ENCODE measurements around the gene CDKL1.
"Not testable (repeated sequence)": the region's sequence is repeated elsewhere in the genome, so short reads cannot be mapped to it uniquely, and the experiment has no call there.

CDKL1 gene

GRCh38 chr14:50359631-50360030 lies 37.0 kb downstream of the CDKL1 start:
- no peak for TF ChIP-seq BACH2 (CRISPR knock-in tag; IDR thresholded peaks at IDR 0.05; ENCODE audit: borderline replicate concordance)
- TF ChIP-seq ZNF565 (CRISPR knock-in tag; conservative IDR thresholded peaks at IDR 0.05; ENCODE audit: low read depth) = no peak
- no peak for TF ChIP-seq ISL1 (CRISPR knock-in tag; IDR thresholded peaks at IDR 0.05)
- TF ChIP-seq ZFP3 (CRISPR knock-in tag; IDR thresholded peaks at IDR 0.05) = no peak
- TF ChIP-seq TOX (CRISPR knock-in tag; IDR thresholded peaks at IDR 0.05; ENCODE audit: borderline replicate concordance) = no peak
- TF ChIP-seq CREB5 (CRISPR knock-in tag; IDR thresholded peaks at IDR 0.05; ENCODE audit: low read depth) = no peak
- no peak for TF ChIP-seq ZNF70 (CRISPR knock-in tag; IDR thresholded peaks at IDR 0.05)
- no peak for TF ChIP-seq ZC3H10 (CRISPR knock-in tag; IDR thresholded peaks at IDR 0.05)
- TF ChIP-seq GLIS3 (CRISPR knock-in tag; IDR thresholded peaks at IDR 0.05) = no peak
- no peak for TF ChIP-seq ESRRG (CRISPR knock-in tag; IDR thresholded peaks at IDR 0.05)
- no peak for TF ChIP-seq ARNTL (CRISPR knock-in tag; IDR thresholded peaks at IDR 0.05; ENCODE audit: borderline replicate concordance, low read depth)
- TF ChIP-seq ZNF8 (CRISPR knock-in tag; IDR thresholded peaks at IDR 0.05) = no peak
- TF ChIP-seq SNAI2 (CRISPR knock-in tag; IDR thresholded peaks at IDR 0.05) = no peak
- no peak for TF ChIP-seq PPARA (CRISPR knock-in tag; IDR thresholded peaks at IDR 0.05; ENCODE audit: borderline replicate concordance)
- TF ChIP-seq ZFP30 (CRISPR knock-in tag; IDR thresholded peaks at IDR 0.05) = no peak
- TF ChIP-seq CSRNP3 (CRISPR knock-in tag; IDR thresholded peaks at IDR 0.05) = no peak
- no peak for ATAC-seq

- no peak for ATAC-seq
- no peak for TF ChIP-seq CSRNP3 (CRISPR knock-in tag; IDR thresholded peaks at IDR 0.05)
- TF ChIP-seq ARNTL (CRISPR knock-in tag; IDR thresholded peaks at IDR 0.05; ENCODE audit: borderline replicate concordance, low read depth) = no peak
- TF ChIP-seq TCF4 (CRISPR knock-in tag; IDR thresholded peaks at IDR 0.05; ENCODE audit: borderline replicate concordance) = no peak
- TF ChIP-seq ZNF70 (CRISPR knock-in tag; IDR thresholded peaks at IDR 0.05) = no peak
- TF ChIP-seq TOX (CRISPR knock-in tag; IDR thresholded peaks at IDR 0.05; ENCODE audit: borderline replicate concordance) = no peak
Observed at GRCh38 chr14:50357753-50358395, 38.8 kb downstream of the CDKL1 start.

- TF ChIP-seq GLIS3 (CRISPR knock-in tag; IDR thresholded peaks at IDR 0.05) = no peak
- no peak for TF ChIP-seq CSDC2 (CRISPR knock-in tag; IDR thresholded peaks at IDR 0.05)
- no peak for TF ChIP-seq PPARA (CRISPR knock-in tag; IDR thresholded peaks at IDR 0.05; ENCODE audit: borderline replicate concordance)
- no peak for TF ChIP-seq TSHZ2 (CRISPR knock-in tag; IDR thresholded peaks at IDR 0.05)
- TF ChIP-seq TCF4 (CRISPR knock-in tag; IDR thresholded peaks at IDR 0.05; ENCODE audit: borderline replicate concordance) = no peak
- no peak for TF ChIP-seq CREB5 (CRISPR knock-in tag; IDR thresholded peaks at IDR 0.05; ENCODE audit: low read depth)
- TF ChIP-seq ZNF70 (CRISPR knock-in tag; IDR thresholded peaks at IDR 0.05) = no peak
- TF ChIP-seq ARNTL (CRISPR knock-in tag; IDR thresholded peaks at IDR 0.05; ENCODE audit: borderline replicate concordance, low read depth) = no peak
- ATAC-seq = no peak
Observed at GRCh38 chr14:50357124-50357523, 39.6 kb downstream of the CDKL1 start.

GRCh38 chr14:50356283-50356682 lies 40.4 kb downstream of the CDKL1 start:
- ATAC-seq = not testable (repeated sequence)

Data from SK-N-SH treated with all-trans-retinoic acid at 6 μM for 48 hours (cell line).